Measurements from ENCODE around the gene FBXO48. TPM values are rescaled to one million over a fixed set of nuclear protein-coding genes. Genes with fewer than 3 reads are reported as not detected.
A peak's percentile ranks its signal among the peaks of the same experiment; 100 is the strongest.

FBXO48 gene
- total and polyA plus RNA-seq, 2 of the 8 experiments (the other 6 are each of a cell fraction or from before 2014, with no cell fraction given) = 1.1 to 1.5 TPM

- ChIA-PET POLR2A (ENCODE audit: partially characterized antibody) (no interaction called here), CTCF (ENCODE audit: partially characterized antibody) (interaction anchor here (0.6 to 1.4 kb wide), 3 partner anchors 17 to 188 kb away, joined by 3 to 6 read pairs (median 3); no protein-coding TSS in a partner anchor)
- H3K9ac ChIP-seq (replicated peaks in 1 of 4; ENCODE audit: extremely low read depth in 1 of 4, low read depth in 3 of 4, low read length in 3 of 4) = no peak overlapping the region
- no peaks in the 10 kb centered on the region for H3K27me3 ChIP-seq (replicated peaks in 1 of 4; ENCODE audit: control insufficient read depth in 3 of 4, extremely low read depth in 1 of 4, insufficient read depth in 3 of 4, low read length in 3 of 4)
- WGBS, 2 experiments (ENCODE audit: extremely low coverage in 1 of 2, insufficient coverage in 1 of 2, insufficient read length in 1 of 2, insufficient replicate concordance in 2 of 2, low coverage in 1 of 2, low lambda C conversion rate in 2 of 2, missing lambda C conversion rate in 1 of 2) = 87% methylated on average over 2 of the region's 2 CpGs; no CpG with 5 or more reads in 1 of the 2 experiments
- peak overlapping the region; percentile 19; the same call in 1 of the 2 replicates for H2BK20ac ChIP-seq (ENCODE audit: low read length)
- FAIRE-seq = no peak
- no peak for DNase-seq (ENCODE audit: low read depth in 1 of 2, low spot score in 2 of 2)
- H3K18ac ChIP-seq (ENCODE audit: extremely low read depth, low read length) = no peak overlapping the region
- no peak overlapping the region for H3K27ac ChIP-seq (ENCODE audit: low read depth, low read length)
- H3K14ac ChIP-seq (ENCODE audit: insufficient read length) = no peak overlapping the region
- H3K23me2 ChIP-seq (ENCODE audit: low read depth, low read length) = no peaks in the 10 kb centered on the region
- no peak overlapping the region for H2BK15ac ChIP-seq (ENCODE audit: low read length)
- H3K4me3 ChIP-seq (ENCODE audit: extremely low read depth in 1 of 4, insufficient read depth in 2 of 4, low read depth in 3 of 4, low read length in 4 of 4) = no peak overlapping the region
- H2AK5ac ChIP-seq (ENCODE audit: low read depth, low read length) = no peak overlapping the region; the same call in 1 of the 2 replicates
- H4K8ac ChIP-seq (ENCODE audit: extremely low read depth, insufficient read depth, low read length) = peak overlapping the region; percentile 62; the same call in 1 of the 2 replicates
- H2BK120ac ChIP-seq (replicated peaks; ENCODE audit: low read depth, low read length) = no peak overlapping the region
- H2AFZ ChIP-seq (ENCODE audit: low read length) = no peak overlapping the region
- no peaks in the 10 kb centered on the region for H3K9me3 ChIP-seq (ENCODE audit: insufficient read depth in 2 of 2, low read depth in 1 of 2, low read length in 1 of 2)
- peaks cover 0 to 11% of the 10 kb centered on the region in 2 experiments; a peak in 1 of 4 replicates for H3K79me2 ChIP-seq (ENCODE audit: control insufficient read depth in 1 of 2, insufficient read depth in 2 of 2, low read length in 2 of 2)
- H3K4me2 ChIP-seq (ENCODE audit: insufficient read depth in 1 of 2, low read depth in 2 of 2, low read length in 2 of 2) = no peak overlapping the region
- no peak overlapping the region for H3K23ac ChIP-seq (ENCODE audit: insufficient read length)
- no peaks in the 10 kb centered on the region for H3K36me3 ChIP-seq (ENCODE audit: control insufficient read depth in 2 of 4, insufficient read depth in 4 of 4, low read length in 3 of 4)
- no peak overlapping the region for H4K5ac ChIP-seq (ENCODE audit: insufficient read length, low read depth, low read length)
- peaks cover 0 to 1% of the 10 kb centered on the region in 2 experiments for H4K20me1 ChIP-seq (replicated peaks in 1 of 2; ENCODE audit: control insufficient read depth in 1 of 2, insufficient read depth in 2 of 2, low read length in 2 of 2)
- no peak overlapping the region for H4K91ac ChIP-seq (replicated peaks; ENCODE audit: insufficient read length, low read length)
- TF ChIP-seq PHF8 (conservative IDR thresholded peaks at IDR 0.05; ENCODE audit: low read depth, low read length) (no peak), EP300 (IDR thresholded peaks at IDR 0.05; ENCODE audit: borderline replicate concordance in 1 of 2, low read depth in 2 of 2, low read length in 2 of 2) (no peak), CHD2 (IDR thresholded peaks at IDR 0.05; ENCODE audit: low read length) (no peak), FOSL1 (IDR thresholded peaks at IDR 0.05; ENCODE audit: insufficient read depth, low read depth, low read length) (no peak), JUN (IDR thresholded peaks at IDR 0.05; ENCODE audit: low read depth, low read length) (no peak), SP4 (IDR thresholded peaks at IDR 0.05; ENCODE audit: low read length) (no peak), SIN3A (conservative IDR thresholded peaks at IDR 0.05 in 1 of 2, IDR thresholded peaks at IDR 0.05 in 1 of 2; ENCODE audit: low read depth in 1 of 2, low read length in 2 of 2) (no peak), ASH2L (IDR thresholded peaks at IDR 0.05; ENCODE audit: low read length) (no peak), SP2 (IDR thresholded peaks at IDR 0.05; ENCODE audit: low read length) (no peak), CBX5 (IDR thresholded peaks at IDR 0.05; ENCODE audit: low read depth, low read length) (no peak), MAX (IDR thresholded peaks at IDR 0.05) (no peak), KDM1A (IDR thresholded peaks at IDR 0.05; ENCODE audit: borderline replicate concordance, low read length) (no peak)
- H3K4me1 ChIP-seq (replicated peaks in 1 of 4; ENCODE audit: control insufficient read depth in 3 of 4, insufficient read depth in 4 of 4, low read length in 3 of 4) = 0 out of 7 replicates have a peak, but pooled peaks cover 0 to 3% (median 0%) of the 10 kb centered on the region in 4 experiments
- no peak overlapping the region for H3K56ac ChIP-seq (replicated peaks; ENCODE audit: insufficient read length, low read depth, low read length)
- no peak overlapping the region for H3K4ac ChIP-seq (replicated peaks; ENCODE audit: insufficient read length, low read depth, low read length)
- no peak overlapping the region for H2BK12ac ChIP-seq (ENCODE audit: low read depth, low read length)
- H2BK5ac ChIP-seq (ENCODE audit: low read depth, low read length) = peak overlapping the region; percentile 38
- peaks cover 6% of the 10 kb centered on the region; the same call in 1 of the 2 replicates for H3K79me1 ChIP-seq (ENCODE audit: low read depth, low read length)
Observed at GRCh38 chr2:68482296-68482820, 15.3 kb upstream of the FBXO48 start.
